NCI-H774 (cell line): Measurements from ENCODE around the gene SLC25A14.
A peak's percentile ranks its signal among the peaks of the same experiment; 100 is the strongest.

ENCODE experiments used
- DNase-seq: peaks from one replicate; lab custom pipeline; 2025; lab: John Stamatoyannopoulos, UW

The SLC25A14 gene

DNA sequence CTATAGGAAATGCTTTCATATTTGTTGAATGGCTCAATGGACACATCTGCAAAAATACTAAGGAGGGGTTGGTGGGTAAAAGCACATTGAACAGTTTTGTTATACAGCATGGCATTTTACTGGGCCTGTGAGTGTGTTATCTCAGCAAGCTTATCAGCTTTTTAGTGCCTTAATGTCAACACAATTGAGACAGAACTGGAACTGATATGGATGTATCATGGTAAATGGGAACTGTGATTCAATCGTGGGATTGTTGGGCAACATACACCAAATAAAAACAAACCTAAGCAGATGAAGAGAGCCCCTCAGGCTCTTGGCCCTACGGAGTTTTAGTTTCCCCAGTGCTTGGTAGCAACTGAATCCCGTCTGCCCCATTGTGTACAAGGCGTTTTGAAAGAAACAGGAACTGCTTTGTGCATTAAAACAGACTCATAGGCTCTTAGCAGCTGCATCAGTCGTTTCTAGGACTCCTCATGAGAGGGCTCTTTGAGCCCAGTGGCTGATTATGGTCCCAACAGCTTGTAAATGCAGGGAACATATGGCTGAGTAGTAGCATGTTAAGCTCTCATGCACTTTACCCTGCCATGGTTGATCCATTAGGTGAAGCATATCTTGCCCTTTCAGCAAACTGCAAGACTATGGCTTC is 38.4 kb downstream of the SLC25A14 start:
- no peak for DNase-seq

GRCh38 chrX:130385520-130385919 is 45.8 kb downstream of the SLC25A14 start, which contains the start of gene GPR119:
GPR119 (minus strand) TSS chrX:130385674; CDS start chrX:130385447, 227 bp downstream.
- no peak for DNase-seq

- no peak for DNase-seq
Measured at GRCh38 chrX:130386408-130386808, 46.7 kb downstream of the SLC25A14 start.

- peak; percentile 20 for DNase-seq
Measured at GRCh38 chrX:130393451-130394074, 53.8 kb downstream of the SLC25A14 start.

GRCh38 chrX:130395341-130395740 is 55.6 kb downstream of the SLC25A14 start:
- no peak for DNase-seq

- peak; percentile 76 for DNase-seq
Measured at GRCh38 chrX:130401415-130402207, 61.9 kb downstream of the SLC25A14 start, which contains the start of gene RBMX2. RBMX2 (plus strand) TSS chrX:130401987; CDS start chrX:130402033, 46 bp downstream.

GRCh38 chrX:130402208-130402684 is 62.5 kb downstream of the SLC25A14 start:
- no peak for DNase-seq

DNA sequence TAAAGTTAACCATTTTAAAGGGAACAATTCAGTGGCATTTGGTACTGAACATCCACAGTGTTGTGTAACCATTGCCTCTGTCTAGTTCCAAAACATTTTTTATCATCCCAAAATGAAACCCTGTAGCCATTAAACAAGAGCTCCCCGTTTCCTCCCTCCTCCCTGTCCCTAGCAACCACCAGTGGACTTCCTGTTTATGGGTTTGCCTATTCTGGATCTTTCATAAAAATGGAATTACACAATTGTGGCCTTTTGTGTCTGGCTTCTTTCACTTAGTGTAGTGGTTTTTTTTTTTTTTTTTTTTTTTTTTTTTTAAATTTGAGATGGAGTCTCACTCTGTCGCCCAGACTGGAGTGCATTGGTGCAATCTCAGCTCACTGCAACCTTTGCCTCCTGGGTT is 73.7 kb downstream of the SLC25A14 start:
- DNase-seq: no peak

DNA sequence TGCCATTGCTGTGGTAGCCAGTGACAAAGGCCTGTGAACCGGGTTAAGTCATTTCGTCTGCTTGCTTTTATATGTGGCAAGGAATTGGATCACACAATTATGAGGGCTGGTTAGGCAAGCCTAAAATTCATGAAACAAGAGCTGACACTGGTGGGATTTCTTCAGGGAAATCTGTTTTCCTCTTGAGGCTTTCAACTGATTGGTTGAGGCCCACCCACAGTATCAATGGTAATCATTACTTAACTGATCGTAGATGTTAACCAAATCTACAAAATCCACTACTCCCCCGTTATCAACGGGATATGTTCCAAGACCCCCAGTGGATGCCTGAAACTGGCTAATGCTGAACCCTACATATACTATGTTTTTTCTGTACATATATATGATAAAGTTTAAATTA is 75.1 kb downstream of the SLC25A14 start:
- DNase-seq: no peak

DNA sequence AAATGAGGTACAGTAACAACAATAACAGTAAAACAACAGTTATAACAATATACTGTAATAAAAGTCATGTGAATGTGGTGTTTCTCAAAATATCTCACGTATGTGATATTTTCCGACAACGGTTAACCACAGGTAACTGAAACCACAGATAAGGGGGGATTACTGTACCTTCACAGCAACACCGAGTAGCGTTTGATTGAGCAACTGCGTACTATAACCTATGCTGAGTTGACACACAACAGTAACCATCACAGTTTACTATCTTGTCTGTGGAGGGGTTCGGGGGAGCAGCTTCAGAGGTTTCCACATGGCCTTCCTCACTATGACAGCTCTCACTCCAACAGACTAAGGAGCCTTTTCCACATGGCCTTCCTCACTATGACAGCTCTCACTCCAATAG is 75.5 kb downstream of the SLC25A14 start:
- DNase-seq: no peak

DNA sequence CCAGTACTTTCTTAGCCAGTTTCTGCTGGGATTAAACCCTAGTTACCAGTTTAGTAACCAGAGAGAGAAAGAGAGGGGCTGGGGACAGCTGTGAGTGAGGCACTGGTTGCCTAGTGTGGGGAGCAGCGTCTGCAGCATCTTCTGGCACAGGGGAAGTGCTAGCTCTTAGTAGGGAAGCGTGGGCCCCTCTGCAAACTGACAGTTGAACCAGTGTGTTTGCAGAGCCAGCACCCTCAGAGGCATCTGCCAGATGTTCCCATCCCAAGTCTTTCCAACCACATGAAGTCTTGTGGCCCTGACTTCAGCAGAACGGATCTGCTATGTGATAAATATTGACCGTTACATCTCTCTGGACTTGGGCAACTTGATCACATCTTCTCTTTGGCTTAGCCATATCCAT is 77.1 kb downstream of the SLC25A14 start:
- DNase-seq: no peak

DNA sequence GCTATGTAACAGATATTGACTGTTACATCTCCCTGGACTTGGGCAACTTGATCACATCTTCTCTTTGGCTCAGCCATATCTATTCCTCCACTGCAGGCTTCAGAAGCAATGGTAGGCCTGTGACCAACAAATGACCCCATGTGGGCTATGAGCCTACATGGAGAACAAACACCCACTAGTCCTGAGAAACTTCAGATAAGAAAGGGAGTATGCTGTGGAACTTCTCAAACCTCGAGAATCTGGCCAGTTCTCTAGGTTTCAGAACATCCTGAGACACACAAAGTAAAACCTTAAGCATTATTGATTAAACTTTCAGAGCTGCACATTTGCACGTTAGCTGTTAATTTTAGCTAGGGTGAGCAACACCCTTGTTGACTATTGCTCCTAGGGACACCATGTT is 78.3 kb downstream of the SLC25A14 start:
- DNase-seq: no peak

GRCh38 chrX:130418740-130419139 is 79.0 kb downstream of the SLC25A14 start:
- no peak for DNase-seq

DNA sequence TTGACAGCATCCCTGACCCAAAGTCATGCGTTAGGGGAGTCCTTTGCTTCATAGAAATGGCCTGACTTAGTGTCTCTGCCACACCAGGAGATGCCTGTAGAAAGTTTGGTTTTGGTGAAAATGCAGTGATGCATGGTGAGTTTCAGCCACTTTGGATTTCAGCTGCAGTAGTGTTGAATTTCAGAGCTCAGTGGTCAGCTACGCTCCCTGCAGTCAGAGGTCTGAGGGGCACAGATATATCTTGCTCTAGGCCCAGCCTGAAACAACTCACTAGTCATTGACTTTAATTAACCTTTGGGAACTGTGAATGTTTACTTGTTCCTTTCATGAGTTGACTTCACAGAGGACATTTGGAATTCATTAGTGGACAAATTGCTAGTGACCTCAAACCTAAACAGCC is 79.5 kb downstream of the SLC25A14 start:
- no peak for DNase-seq
